HG03354 (cell line): ENCODE measurements around the gene PADI4.

Source experiments
- ATAC-seq: cut with Tn5 transposase; IDR thresholded peaks from one replicate; pipeline ENCODE4 v1.9.1; 2021; ENCODE audit warnings: mild to moderate bottlenecking; ENCODE audit not compliant: unreplicated experiment, poor library complexity, severe bottlenecking

PADI4 gene

GRCh38 chr1:17281775-17282181, 26.2 kb upstream of the PADI4 start:
- no peak for ATAC-seq

DNA sequence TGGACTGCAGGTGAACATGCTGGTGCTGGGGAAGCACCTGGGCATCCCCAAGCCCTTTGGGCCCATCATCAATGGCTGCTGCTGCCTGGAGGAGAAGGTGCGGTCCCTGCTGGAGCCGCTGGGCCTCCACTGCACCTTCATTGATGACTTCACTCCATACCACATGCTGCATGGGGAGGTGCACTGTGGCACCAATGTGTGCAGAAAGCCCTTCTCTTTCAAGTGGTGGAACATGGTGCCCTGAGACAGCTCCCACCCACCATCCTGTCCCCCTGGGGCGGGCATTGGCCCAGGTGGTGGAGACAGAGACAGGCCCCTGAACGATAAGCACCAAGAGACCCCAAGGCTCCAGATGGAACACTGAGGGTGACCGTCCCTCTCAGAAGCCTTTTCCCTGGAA, 25.2 kb upstream of the PADI4 start:
- ATAC-seq: no peak

DNA sequence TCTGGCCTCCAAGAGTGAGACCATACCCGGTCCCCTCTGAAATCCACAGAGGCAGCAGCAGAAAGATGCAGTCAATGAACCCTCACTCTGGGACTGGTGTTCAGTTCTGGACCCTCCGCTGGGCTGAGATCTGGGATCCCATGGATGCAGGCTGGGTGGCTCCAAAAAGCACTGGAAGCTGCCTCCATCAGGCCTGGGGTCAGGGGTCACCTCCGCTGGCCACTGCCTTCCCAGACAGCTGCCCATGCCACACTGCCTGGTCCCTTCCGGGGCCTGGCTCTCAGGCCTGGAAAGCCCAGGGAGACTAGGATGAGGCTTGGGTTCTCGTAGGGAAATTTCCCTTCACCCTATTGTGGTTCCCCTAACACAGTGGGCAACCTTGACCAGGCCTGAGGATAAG, 21.4 kb upstream of the PADI4 start:
- ATAC-seq: no peak

DNA sequence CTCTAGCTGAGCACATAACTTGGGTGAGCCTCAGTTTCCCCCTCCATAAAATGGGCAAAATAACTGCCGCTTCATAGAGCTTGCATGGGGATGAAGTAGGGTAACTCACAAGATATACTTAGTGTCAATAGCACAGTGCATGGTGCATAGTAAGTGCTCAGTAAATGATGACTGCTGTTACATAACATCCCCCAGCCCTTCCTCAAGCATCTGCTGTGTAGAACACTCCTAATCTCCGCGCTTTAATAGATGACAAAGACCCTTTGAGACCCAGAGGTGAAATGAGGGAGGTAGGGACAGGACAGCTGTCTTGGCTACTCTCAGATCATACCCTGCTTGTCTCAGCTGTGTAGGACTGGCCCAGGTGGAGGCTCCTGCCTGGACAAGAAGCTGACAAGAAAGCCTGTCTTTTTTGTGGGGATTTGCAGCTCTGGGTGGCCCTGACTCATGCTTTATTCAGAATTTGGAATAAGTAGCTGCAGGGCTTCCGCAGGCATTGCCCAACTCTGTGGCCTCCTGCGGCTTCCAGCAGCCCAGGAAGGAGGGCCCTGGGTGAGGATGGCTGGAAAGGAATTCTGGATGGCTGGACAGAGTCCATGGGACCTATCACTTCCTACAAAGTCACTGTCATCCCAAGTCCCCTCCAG, 20.7 kb upstream of the PADI4 start:
- ATAC-seq: no peak

- no peak for ATAC-seq
These were observed 18.3 kb upstream of the PADI4 start for GRCh38 chr1:17289721-17290120.

- no peak for ATAC-seq
These were observed 17.4 kb upstream of the PADI4 start for GRCh38 chr1:17290553-17290952.

- no peak for ATAC-seq
These were observed 15.5 kb upstream of the PADI4 start for GRCh38 chr1:17292299-17293160.

DNA sequence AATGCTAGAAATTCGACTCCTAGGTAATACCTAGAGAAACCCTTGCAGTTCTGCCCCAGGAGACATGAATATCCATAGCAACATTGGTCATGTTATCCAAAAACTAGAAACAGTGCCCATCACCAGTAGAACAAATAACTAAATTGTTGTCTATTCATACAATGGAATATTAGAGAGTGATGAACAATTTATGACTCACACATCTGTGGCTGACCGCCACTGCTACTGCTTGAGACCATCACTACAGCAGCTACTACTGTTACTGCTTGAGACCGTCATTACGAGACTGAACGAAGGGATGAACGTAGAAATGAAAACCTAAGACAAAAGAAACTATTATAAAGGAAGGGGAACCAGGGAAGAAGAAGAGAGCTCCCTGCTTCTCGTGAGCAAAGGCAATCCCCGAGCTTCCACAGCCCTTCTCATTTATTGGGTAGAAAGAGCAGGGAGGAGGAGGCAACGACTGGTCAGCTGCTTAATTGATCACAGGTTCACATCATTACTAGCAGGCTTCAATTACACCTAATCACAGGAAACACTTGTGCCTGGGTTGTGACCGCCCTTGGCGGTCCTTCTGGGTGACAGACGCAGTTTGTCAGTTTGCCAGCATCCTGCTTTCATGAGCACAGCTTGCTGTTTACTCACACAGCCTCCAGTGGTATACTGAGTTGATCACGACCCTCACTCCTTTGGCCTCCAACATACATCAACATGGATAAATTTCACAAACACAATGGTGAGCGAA, 14.1 kb upstream of the PADI4 start:
- ATAC-seq: no peak

GRCh38 chr1:17295292-17295691, 12.7 kb upstream of the PADI4 start:
- no peak for ATAC-seq

GRCh38 chr1:17296086-17296485, 11.9 kb upstream of the PADI4 start:
- no peak for ATAC-seq

GRCh38 chr1:17297991-17298390, 10.0 kb upstream of the PADI4 start:
- ATAC-seq: no peak

- no peak for ATAC-seq
These were observed 6.2 kb upstream of the PADI4 start for GRCh38 chr1:17301767-17302166.

DNA sequence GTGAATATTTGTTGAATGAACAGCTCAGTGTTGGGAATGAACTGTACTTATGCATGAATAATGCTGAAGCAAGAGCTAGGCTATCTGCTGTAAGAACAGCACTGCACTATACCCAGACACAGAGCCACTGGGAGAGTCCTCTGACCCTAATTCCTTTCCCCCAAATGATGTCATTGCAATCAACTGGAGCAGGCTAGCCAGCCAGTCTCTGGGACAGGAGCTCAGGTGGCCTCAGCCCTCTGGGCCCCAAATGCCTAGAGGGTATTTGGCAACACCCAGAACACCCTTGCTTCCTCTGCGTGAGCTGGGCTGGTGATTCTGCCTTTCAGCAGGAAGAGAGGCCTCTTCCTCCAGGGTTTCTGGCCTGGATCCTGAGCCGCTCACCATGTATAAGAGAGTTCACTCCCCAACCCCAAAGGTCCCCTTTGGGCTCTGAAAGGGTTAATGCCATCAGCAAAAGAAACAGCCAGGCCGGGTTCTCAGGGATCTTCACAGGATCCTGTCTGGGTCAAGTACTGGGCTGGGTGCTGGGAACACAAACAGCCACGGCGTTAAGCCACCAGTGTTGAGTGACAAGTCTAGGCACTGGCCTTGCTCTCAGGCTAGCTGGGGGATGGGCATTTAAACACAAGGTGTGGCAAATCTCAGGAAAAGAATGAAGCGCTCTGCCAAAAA, 3.7 kb upstream of the PADI4 start:
- ATAC-seq: no peak

DNA sequence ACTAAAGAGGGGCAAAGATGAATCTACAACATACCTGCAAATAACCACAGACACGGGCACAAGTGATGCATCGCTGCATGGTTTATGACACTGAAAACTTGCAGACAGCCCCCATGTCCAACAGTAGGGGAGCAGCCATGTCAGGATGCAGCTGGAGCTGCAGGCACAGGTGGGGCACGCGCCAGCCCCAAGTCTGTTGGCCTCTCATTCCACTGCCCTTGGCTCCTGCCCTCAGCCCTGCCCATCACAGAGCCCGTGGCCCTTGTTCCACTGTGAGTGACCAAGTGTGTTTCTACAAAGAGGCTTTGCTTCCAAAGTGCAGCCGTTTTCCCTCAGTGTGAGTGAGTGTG, 3.2 kb upstream of the PADI4 start:
- ATAC-seq: no peak

DNA sequence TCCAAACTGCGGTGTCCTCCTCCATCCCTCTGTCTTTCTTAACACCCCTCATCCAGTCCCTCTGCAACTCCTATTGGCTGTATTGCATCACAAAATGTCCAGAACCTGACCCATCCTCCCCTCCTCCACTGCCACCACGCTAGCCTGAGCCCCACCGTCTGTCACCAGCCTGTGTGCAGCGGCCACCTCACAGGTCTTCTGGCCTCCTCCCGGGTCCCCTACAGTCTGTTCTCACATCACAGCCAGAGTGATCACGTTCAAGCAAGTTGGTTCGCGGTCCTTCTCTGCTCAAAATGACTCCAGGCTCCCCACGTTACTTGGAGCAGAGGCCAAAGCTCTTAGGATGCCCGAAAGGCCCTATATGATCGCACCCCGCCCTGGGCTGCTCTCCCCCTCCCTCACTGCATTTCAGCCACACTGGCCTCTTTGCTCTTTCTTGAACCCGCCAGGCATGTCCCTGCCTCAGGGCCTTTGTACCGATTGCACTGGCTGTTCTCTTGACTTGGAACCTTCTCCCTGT, 2.4 kb upstream of the PADI4 start:
- ATAC-seq: no peak

- ATAC-seq: no peak
These were observed 1.6 kb upstream of the PADI4 start for GRCh38 chr1:17306407-17306806.

DNA sequence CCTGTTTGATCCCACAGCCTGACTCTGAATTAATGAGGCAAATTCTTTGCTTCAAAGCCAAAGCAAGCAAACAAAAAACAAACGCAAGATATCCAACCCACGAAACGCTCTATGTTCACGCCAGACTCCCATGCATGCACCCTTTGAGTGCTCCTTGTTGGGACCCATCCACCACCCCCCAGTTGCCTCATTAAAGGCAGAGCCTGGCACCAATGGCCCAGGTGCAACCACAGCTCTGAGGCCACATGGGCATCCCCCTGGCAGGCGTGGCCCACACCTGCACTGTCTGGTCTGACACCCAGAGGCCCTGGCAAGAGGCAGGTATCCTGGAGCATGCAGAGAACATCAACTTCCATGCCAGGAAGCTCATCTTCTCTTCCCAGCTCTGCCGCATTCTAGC, 1.1 kb upstream of the PADI4 start:
- ATAC-seq: no peak

DNA sequence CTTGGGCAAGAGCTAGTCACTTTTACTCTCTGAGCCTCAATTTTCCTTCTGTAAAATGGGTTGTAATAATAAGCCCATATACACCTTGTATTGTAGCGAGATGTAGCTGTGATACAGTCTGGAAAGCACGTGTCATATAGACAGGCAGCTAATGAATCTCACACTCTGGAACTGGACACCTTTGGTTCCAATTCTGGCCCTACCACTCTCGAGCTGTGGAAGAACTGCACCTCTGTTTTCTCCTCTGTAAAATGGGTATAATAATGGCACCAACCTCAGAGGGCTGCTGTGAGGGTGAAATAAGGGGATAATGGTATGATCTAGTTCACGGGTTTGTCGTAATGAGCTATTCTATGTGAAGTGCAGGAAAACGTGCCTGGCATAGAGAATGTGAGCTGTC, 668 bp upstream of the PADI4 start:
- no peak for ATAC-seq

GRCh38 chr1:17308593-17308992, 596 bp downstream of the PADI4 start:
- ATAC-seq: no peak

- ATAC-seq: no peak
These were observed 1.6 kb downstream of the PADI4 start for GRCh38 chr1:17309426-17310067.
